ENCODE measurements around the gene KCNQ2.

KCNQ2 gene

DNA sequence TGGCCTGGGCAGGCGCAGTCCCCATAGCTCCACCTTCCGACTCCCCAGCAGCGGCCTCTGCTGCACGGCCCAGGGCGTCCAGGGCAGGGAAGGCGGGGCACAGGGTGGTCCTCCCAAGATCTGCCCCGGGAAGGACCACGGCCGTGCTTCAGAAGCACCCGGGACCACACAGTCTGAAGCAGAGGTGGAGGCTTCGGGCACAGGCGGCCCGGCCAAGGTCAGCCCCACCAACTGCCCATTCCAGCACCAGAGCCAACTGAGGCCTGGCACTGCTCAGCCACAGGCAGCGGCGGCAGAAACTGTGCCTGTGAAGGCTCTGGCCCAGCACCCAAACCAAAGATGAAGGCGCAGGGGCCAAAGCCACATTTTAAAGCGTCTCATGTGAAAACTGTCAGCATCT, 20.6 kb downstream of the KCNQ2 start:
- H3K9me3 Mint-ChIP-seq = no peaks in the 10 kb centered on the region
- peaks cover 19% of the 10 kb centered on the region for H3K4me1 Mint-ChIP-seq
- no peaks in the 10 kb centered on the region for H3K36me3 Mint-ChIP-seq (ENCODE audit: low read depth)
- H3K4me3 Mint-ChIP-seq = no peak overlapping the region
- peaks cover 31% of the 10 kb centered on the region for H3K27me3 Mint-ChIP-seq (ENCODE audit: low read depth)
- peak overlapping the region in 1 of 3 experiments; percentile 24 for H3K27ac Mint-ChIP-seq
- TF ChIP-seq, protein P1, sequence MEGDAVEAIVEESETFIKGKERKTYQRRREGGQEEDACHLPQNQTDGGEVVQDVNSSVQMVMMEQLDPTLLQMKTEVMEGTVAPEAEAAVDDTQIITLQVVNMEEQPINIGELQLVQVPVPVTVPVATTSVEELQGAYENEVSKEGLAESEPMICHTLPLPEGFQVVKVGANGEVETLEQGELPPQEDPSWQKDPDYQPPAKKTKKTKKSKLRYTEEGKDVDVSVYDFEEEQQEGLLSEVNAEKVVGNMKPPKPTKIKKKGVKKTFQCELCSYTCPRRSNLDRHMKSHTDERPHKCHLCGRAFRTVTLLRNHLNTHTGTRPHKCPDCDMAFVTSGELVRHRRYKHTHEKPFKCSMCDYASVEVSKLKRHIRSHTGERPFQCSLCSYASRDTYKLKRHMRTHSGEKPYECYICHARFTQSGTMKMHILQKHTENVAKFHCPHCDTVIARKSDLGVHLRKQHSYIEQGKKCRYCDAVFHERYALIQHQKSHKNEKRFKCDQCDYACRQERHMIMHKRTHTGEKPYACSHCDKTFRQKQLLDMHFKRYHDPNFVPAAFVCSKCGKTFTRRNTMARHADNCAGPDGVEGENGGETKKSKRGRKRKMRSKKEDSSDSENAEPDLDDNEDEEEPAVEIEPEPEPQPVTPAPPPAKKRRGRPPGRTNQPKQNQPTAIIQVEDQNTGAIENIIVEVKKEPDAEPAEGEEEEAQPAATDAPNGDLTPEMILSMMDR (IDR thresholded peaks at IDR 0.05; ENCODE audit: unreplicated experiment in 3 of 3) = no peak

DNA sequence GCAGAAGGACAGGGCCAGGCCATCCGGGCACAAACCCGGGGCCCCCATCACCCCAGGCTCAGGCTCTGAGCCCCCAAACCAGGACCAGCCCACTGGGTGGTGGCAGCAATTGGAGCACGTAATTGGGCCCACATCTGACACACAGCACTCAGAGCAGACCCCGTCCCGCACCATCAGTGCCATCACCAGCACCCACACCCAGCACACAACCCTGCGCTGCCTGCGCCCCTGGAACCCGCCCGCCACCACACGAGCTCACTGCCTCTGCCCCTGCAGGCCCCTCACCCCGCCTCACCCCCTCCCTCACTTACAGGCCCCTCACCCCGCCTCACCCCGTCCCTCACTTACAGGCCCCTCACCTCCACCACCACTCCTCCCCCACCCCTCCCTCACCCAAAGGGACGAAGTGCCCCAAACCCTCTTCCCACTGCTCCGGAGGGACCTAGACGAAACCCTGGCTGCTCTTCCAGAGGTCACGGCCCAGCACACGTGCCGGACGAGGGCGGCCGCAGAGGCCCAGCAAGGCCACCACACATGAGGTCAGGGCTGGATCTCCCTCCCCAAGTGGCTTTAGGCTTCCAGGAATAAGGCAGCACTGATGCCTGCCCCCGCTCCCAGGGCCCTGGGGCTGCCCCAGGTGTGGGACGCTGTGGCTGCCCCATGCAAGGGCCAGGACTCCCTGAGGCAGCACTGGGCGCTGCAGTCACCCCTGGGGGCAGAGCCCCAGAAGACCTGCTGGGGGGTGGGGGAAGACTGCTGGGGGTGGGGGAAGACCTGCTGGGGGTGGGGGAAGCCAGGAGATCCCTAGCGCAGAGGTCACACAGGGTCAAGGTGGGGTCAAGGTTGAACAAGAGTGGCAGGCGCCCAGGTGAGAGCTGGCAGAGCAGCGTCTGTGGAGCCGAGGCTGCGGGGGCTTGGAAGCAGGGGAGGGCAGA, 22.4 kb downstream of the KCNQ2 start:
- H3K4me1 Mint-ChIP-seq = peaks cover 19% of the 10 kb centered on the region
- TF ChIP-seq, protein P1 (IDR thresholded peaks at IDR 0.05; ENCODE audit: unreplicated experiment in 3 of 3) = no peak
- peaks cover 24% of the 10 kb centered on the region for H3K27me3 Mint-ChIP-seq (ENCODE audit: low read depth)
- no peak overlapping the region for H3K4me3 Mint-ChIP-seq
- no peaks in the 10 kb centered on the region for H3K9me3 Mint-ChIP-seq
- H3K27ac Mint-ChIP-seq = no peak overlapping the region
- H3K36me3 Mint-ChIP-seq (ENCODE audit: low read depth) = no peaks in the 10 kb centered on the region

DNA sequence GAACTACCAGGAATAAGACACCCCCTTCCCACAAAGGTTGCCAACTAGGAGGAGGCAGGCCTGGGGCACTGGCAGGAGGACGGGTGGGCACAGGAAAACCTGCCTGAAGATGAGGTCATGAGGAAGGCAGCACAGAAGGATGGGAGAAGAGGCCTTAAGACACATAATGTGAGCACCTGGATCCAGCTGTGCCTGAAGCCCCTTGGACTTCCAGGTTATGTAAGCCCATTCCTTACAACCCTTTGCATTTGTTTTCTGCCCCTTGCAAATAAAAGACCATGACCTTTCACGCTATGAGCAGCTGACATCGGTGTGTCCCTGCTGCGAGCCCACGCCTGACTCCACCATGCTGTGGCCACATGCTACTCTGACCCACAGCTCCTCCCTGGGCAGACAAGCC, 23.4 kb downstream of the KCNQ2 start:
- H3K9me3 Mint-ChIP-seq = no peaks in the 10 kb centered on the region
- peaks cover 18% of the 10 kb centered on the region for H3K27me3 Mint-ChIP-seq (ENCODE audit: low read depth)
- TF ChIP-seq, protein P1 (IDR thresholded peaks at IDR 0.05; ENCODE audit: unreplicated experiment in 3 of 3) = no peak
- H3K36me3 Mint-ChIP-seq (ENCODE audit: low read depth) = no peaks in the 10 kb centered on the region
- H3K27ac Mint-ChIP-seq = no peak overlapping the region
- H3K4me3 Mint-ChIP-seq = no peak overlapping the region
- peaks cover 15% of the 10 kb centered on the region for H3K4me1 Mint-ChIP-seq

DNA sequence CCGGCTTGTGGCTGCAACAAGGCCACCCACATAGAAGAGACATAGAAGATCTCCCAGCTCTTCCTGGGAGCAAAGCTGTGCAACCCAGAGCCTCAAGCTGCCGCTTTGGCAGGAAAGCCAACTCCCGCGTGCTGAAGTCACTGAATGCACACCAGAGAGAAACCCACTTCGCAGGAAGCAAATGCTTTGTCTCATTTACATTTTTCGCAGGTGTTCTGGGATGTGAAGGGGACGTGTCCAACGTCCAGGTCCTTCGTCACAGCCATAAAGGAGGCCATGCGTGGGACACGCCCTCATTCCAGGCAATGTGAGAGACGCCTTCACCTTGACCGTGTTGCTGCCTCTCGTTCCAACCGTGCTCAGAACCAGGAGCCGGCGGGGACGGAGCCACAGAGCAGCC, 24.4 kb downstream of the KCNQ2 start:
- H3K36me3 Mint-ChIP-seq (ENCODE audit: low read depth) = no peaks in the 10 kb centered on the region
- peaks cover 3% of the 10 kb centered on the region for H3K9me3 Mint-ChIP-seq
- no peak overlapping the region for H3K4me3 Mint-ChIP-seq
- peaks cover 12% of the 10 kb centered on the region for H3K4me1 Mint-ChIP-seq
- TF ChIP-seq, protein P1 (IDR thresholded peaks at IDR 0.05; ENCODE audit: unreplicated experiment in 3 of 3) = no peak
- H3K27me3 Mint-ChIP-seq (ENCODE audit: low read depth) = peaks cover 15% of the 10 kb centered on the region
- peak overlapping the region in 2 of 3 experiments; percentile 64 to 90 for H3K27ac Mint-ChIP-seq

DNA sequence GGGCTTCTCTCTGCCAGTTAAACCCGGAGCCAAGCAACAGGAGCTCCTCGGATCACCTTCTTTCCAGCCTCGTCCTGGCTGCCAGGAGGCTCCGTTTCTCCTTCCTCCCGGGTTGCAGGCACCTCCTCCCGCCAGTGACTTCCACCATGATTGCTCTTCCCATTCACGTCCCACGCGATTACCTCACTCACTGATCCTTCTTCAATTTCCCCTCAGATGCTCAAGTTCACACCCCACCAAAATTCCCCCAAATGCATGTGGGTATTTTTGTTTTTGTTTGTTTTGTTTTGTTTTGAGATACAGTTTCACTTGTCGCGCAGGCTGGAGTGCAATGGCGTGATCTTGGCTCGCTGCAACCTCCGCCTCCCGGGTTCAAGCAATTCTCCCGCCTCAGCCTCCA, 25.1 kb downstream of the KCNQ2 start:
- no peak overlapping the region for H3K4me3 Mint-ChIP-seq
- peaks cover 6% of the 10 kb centered on the region for H3K9me3 Mint-ChIP-seq
- peaks cover 15% of the 10 kb centered on the region for H3K27me3 Mint-ChIP-seq (ENCODE audit: low read depth)
- H3K27ac Mint-ChIP-seq = peak overlapping the region in 2 of 3 experiments; percentile 64 to 90
- peaks cover 12% of the 10 kb centered on the region for H3K4me1 Mint-ChIP-seq
- H3K36me3 Mint-ChIP-seq (ENCODE audit: low read depth) = no peaks in the 10 kb centered on the region
- TF ChIP-seq, protein P1 (IDR thresholded peaks at IDR 0.05; ENCODE audit: unreplicated experiment in 3 of 3) = no peak

All from nephron (organoid).